ENCODE results near the gene KCNE4. TPM values are rescaled to one million over a fixed set of nuclear protein-coding genes. Genes with fewer than 3 reads are reported as not detected.

Gene KCNE4
- total RNA-seq, 2 experiments from 2014 or later: not detected

DNA sequence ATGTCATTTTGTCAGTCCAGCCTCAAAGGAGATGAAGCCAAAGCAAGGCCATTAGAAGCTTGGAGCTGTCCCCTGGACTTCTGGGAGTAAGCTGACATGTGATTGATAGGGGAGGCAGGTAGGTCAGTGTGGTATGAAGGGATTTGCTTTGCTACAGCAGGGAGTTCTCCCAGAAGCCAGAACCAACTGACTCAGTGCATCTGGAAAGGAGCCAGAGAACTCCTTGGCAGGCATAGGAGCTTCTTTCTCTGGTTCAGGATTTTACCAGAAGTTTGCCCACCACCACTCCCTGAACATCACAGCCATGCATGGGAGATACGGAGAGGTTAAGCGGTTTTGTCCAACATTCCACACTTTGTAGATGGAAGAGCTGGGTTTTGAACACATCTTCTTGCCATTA is 24.5 kb upstream of the KCNE4 start:
- intact Hi-C loops (cut with DNase I, micrococcal nuclease): no loop called here
- Histone ChIP-seq H3K4me3 (ENCODE audit: low read length) (no peak overlapping the region), H3K27ac (ENCODE audit: low read depth in 1 of 2, low read length in 2 of 2) (no peak overlapping the region), H3K4me1 (ENCODE audit: insufficient read depth, low read length) (no peaks in the 10 kb centered on the region), H3K27me3 (ENCODE audit: control insufficient read depth in 1 of 2, insufficient read depth in 2 of 2, low read length in 2 of 2) (no peaks in the 10 kb centered on the region), H3K9me3 (ENCODE audit: control insufficient read depth in 1 of 2, insufficient read depth in 1 of 2, low read length in 2 of 2) (peaks cover 0 to 4% of the 10 kb centered on the region in 2 experiments), H3K36me3 (ENCODE audit: insufficient read depth, low read length) (no peaks in the 10 kb centered on the region)
- ChIA-PET POLR2A (no interaction called here), CTCF (no interaction called here)
- H3K36me3 Mint-ChIP-seq (ENCODE audit: low read depth): no peaks in the 10 kb centered on the region
- H3K27me3 Mint-ChIP-seq: peaks cover 6% of the 10 kb centered on the region
- no peak overlapping the region for H3K27ac Mint-ChIP-seq
- peaks cover 9% of the 10 kb centered on the region for H3K9me3 Mint-ChIP-seq
- ATAC-seq (ENCODE audit: poor library complexity) (no peak), DNase-seq (no peak)
- H3K4me1 Mint-ChIP-seq (ENCODE audit: low read depth): no peaks in the 10 kb centered on the region
- H3K4me3 Mint-ChIP-seq: no peak overlapping the region
- TF ChIP-seq, protein P1, sequence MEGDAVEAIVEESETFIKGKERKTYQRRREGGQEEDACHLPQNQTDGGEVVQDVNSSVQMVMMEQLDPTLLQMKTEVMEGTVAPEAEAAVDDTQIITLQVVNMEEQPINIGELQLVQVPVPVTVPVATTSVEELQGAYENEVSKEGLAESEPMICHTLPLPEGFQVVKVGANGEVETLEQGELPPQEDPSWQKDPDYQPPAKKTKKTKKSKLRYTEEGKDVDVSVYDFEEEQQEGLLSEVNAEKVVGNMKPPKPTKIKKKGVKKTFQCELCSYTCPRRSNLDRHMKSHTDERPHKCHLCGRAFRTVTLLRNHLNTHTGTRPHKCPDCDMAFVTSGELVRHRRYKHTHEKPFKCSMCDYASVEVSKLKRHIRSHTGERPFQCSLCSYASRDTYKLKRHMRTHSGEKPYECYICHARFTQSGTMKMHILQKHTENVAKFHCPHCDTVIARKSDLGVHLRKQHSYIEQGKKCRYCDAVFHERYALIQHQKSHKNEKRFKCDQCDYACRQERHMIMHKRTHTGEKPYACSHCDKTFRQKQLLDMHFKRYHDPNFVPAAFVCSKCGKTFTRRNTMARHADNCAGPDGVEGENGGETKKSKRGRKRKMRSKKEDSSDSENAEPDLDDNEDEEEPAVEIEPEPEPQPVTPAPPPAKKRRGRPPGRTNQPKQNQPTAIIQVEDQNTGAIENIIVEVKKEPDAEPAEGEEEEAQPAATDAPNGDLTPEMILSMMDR (IDR thresholded peaks at IDR 0.05): no peak

DNA sequence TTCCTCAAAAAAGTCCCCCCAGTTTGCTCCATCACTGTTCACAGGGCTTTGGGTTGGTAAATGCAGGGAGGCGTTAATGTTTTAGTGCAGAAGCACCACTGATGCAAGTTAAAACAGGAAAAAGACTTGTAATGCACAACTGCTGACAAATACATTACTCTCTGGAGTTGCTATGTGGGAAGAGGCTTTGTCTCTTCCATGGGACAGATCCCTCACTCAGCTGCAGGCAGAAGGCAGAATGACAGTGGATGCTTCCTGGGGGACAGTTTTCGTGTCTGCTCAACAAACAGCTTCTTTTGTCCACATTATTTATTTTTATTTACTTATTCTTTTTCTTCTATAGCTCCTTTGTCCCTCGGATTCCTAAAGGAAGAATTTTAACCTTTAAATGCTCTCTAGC is 22.7 kb upstream of the KCNE4 start:
- Mint-ChIP-seq H3K9me3 (peaks cover 9% of the 10 kb centered on the region), H3K4me1 (ENCODE audit: low read depth) (no peaks in the 10 kb centered on the region), H3K4me3 (no peak overlapping the region), H3K36me3 (ENCODE audit: low read depth) (no peaks in the 10 kb centered on the region), H3K27me3 (peaks cover 6% of the 10 kb centered on the region), H3K27ac (no peak overlapping the region)
- intact Hi-C loops (cut with DNase I, micrococcal nuclease): no loop called here
- Histone ChIP-seq H3K4me1 (ENCODE audit: insufficient read depth, low read length) (no peaks in the 10 kb centered on the region), H3K4me3 (ENCODE audit: low read length) (no peak overlapping the region), H3K36me3 (ENCODE audit: insufficient read depth, low read length) (no peaks in the 10 kb centered on the region), H3K27me3 (ENCODE audit: control insufficient read depth in 1 of 2, insufficient read depth in 2 of 2, low read length in 2 of 2) (no peaks in the 10 kb centered on the region), H3K9me3 (ENCODE audit: control insufficient read depth in 1 of 2, insufficient read depth in 1 of 2, low read length in 2 of 2) (peaks cover 0 to 4% of the 10 kb centered on the region in 2 experiments), H3K27ac (ENCODE audit: low read depth in 1 of 2, low read length in 2 of 2) (no peak overlapping the region)
- TF ChIP-seq, protein P1 (IDR thresholded peaks at IDR 0.05): no peak
- DNase-seq (no peak), ATAC-seq (ENCODE audit: poor library complexity) (no peak)
- ChIA-PET POLR2A (no interaction called here), CTCF (no interaction called here)

DNA sequence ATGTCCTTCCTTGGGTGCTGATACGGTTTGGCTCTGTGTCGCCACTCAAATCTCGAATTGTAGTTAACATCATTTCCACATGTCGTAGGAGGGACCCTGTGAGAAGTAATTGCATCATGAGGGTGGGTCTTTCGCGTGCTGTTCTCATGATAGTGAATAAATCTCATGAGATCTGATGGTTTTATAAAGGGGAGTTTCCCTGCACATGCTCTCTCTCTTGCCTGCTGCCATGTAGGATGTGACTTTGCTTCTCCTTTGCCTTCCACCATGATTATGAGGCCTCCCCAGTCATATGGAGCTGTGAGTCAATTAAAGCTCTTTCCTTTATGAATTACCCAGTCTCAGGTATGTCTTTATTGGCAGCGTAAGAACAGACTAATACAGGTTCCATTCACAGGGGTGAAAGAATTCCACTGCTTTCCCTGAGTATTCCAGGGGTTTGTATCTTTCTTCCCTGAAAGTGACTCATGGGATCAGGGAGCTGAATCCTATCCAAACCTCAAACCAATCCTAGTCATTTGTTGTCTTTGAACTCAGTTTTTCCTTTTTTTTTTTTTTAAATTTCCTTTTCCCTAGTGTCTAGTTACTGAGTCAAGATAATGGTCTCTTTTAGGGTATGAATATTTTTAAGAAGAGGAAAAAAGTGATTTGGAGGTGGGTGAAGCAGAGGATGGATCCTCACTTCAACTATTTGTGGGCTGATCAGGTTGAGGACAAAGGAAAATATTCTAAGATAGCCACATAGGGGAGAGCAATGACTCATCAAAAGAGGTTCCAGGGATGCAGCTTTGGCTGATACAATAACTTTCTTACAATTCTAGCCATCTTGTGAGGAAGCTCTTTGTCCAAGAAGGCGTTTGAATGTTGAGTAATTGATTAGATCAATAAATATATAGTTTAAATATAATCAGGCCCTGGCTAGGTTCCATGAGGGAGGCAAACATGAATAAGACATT is 19.5 kb upstream of the KCNE4 start:
- H3K36me3 ChIP-seq (ENCODE audit: insufficient read depth, low read length): no peaks in the 10 kb centered on the region
- ATAC-seq (ENCODE audit: poor library complexity) (no peak), DNase-seq (no peak)
- H3K4me3 ChIP-seq (ENCODE audit: low read length): no peak overlapping the region
- intact Hi-C loops (cut with DNase I, micrococcal nuclease): no loop called here
- H3K9me3 Mint-ChIP-seq: peaks cover 9% of the 10 kb centered on the region
- H3K27ac ChIP-seq (ENCODE audit: low read depth in 1 of 2, low read length in 2 of 2): no peak overlapping the region
- H3K36me3 Mint-ChIP-seq (ENCODE audit: low read depth): no peaks in the 10 kb centered on the region
- H3K4me1 Mint-ChIP-seq (ENCODE audit: low read depth): no peaks in the 10 kb centered on the region
- H3K4me1 ChIP-seq (ENCODE audit: insufficient read depth, low read length): no peaks in the 10 kb centered on the region
- H3K9me3 ChIP-seq (ENCODE audit: control insufficient read depth in 1 of 2, insufficient read depth in 1 of 2, low read length in 2 of 2): peaks cover 0 to 4% of the 10 kb centered on the region in 2 experiments
- no peaks in the 10 kb centered on the region for H3K27me3 Mint-ChIP-seq
- ChIA-PET CTCF (no interaction called here), POLR2A (no interaction called here)
- no peaks in the 10 kb centered on the region for H3K27me3 ChIP-seq (ENCODE audit: control insufficient read depth in 1 of 2, insufficient read depth in 2 of 2, low read length in 2 of 2)
- H3K27ac Mint-ChIP-seq: no peak overlapping the region
- TF ChIP-seq, protein P1 (IDR thresholded peaks at IDR 0.05): no peak
- H3K4me3 Mint-ChIP-seq: no peak overlapping the region
